GM12878 (cell line): ENCODE results near the gene DUS3L. TPM values are rescaled to one million over a fixed set of nuclear protein-coding genes. Genes with fewer than 3 reads are reported as not detected.

ENCODE experiments used
- ATAC-seq: fragments of 200-7000 bp; cut with Tn5 transposase; 3 replicates; pipeline ENCODE4 v1.9.1; 2020; ENCODE audit warnings: mild to moderate bottlenecking, moderate library complexity
- BruUV-seq: library from RNA; stranded (reverse); fragments of 400-500 nt; replicated peaks from 2 replicates; lab custom pipeline; 2021; lab: Mats Ljungman, UMichigan
- CTCF ChIA-PET: fragments of 300-600 bp; sonication (Branson Sonifier 250); formaldehyde crosslinking; extraction: SDS; loops from one replicate; lab custom pipeline; 2021; ENCODE audit warnings: inconsistent platforms; lab: Yijun Ruan, JAX
- POLR2A ChIA-PET: fragments of 350-600 bp; formaldehyde crosslinking; extraction: SDS; loops from one replicate; lab custom pipeline; 2021; ENCODE audit warnings: inconsistent platforms; lab: Charles Lee
- RAD21 ChIA-PET: fragments of 300-600 bp; sonication (Branson Sonifier 250); formaldehyde crosslinking; loops from one replicate; lab custom pipeline; 2023; ENCODE audit warnings: antibody characterized with exemption; ENCODE audit not compliant: unreplicated experiment; lab: Charles Lee
- SMC1A ChIA-PET: fragments of 300-600 bp; sonication (Branson Sonifier 250); formaldehyde crosslinking; loops from one replicate; lab custom pipeline; 2023; ENCODE audit not compliant: unreplicated experiment, uncharacterized antibody; lab: Charles Lee
- DNase-seq: peaks from one replicate; pipeline ENCODE4 v3.0.0-alpha.2; 2011; ENCODE audit warnings: low read depth, low spot score
- FAIRE-seq: peaks from 3 replicates; lab custom pipeline; 2011; peaks lifted over from hg19 to GRCh38; lab: Jason Lieb, UNC
- H2AFZ ChIP-seq: 2 replicates; pipeline ENCODE4 v1.6.0; 2011; ENCODE audit warnings: low read depth, low read length, control low read depth; ENCODE audit not compliant: control insufficient read depth
- H3K27ac ChIP-seq: 2 replicates; pipeline ENCODE4 v1.5.1; 2011; ENCODE audit warnings: control low read depth; ENCODE audit not compliant: control insufficient read depth, insufficient read depth
- H3K27me3 ChIP-seq, 2 experiments: replicated peaks in 1 of 2; 2 replicates each; pipeline versions ENCODE4 v1.6.0 to v1.6.1; 2011; ENCODE audit warnings: low read length in 1 of 2; ENCODE audit not compliant: control insufficient read depth in 2 of 2, insufficient read depth in 2 of 2
- H3K36me3 ChIP-seq, 2 experiments: 2 replicates each; pipeline ENCODE4 v1.5.1; 2011; ENCODE audit warnings: low read length in 1 of 2; ENCODE audit not compliant: control insufficient read depth in 2 of 2, insufficient read depth in 2 of 2
- H3K4me1 ChIP-seq: 2 replicates; pipeline ENCODE4 v1.6.1; 2011; ENCODE audit warnings: mild to moderate bottlenecking, low read length, moderate library complexity, mixed read lengths; ENCODE audit not compliant: control insufficient read depth, insufficient read depth
- H3K4me2 ChIP-seq: 2 replicates; pipeline ENCODE4 v1.6.0; 2011; ENCODE audit warnings: control low read depth; ENCODE audit not compliant: control insufficient read depth, insufficient read depth
- H3K4me3 ChIP-seq: fragments of 200-600 bp; sonication (generic); 2 replicates; pipeline ENCODE4 v1.5.1; 2016
- H3K79me2 ChIP-seq: 2 replicates; pipeline ENCODE4 v1.6.0; 2011; ENCODE audit warnings: low read length; ENCODE audit not compliant: control insufficient read depth, insufficient read depth
- H3K9ac ChIP-seq: 2 replicates; pipeline ENCODE4 v1.8.0; 2011; ENCODE audit warnings: low read length, control low read depth, mixed read lengths; ENCODE audit not compliant: control insufficient read depth, insufficient read depth
- H3K9me3 ChIP-seq: replicated peaks from 3 replicates; pipeline ENCODE4 v1.5.1; 2011; ENCODE audit warnings: mild to moderate bottlenecking, low read length; ENCODE audit not compliant: control insufficient read depth, insufficient read depth
- H4K20me1 ChIP-seq: 2 replicates; pipeline ENCODE4 v1.6.0; 2011; ENCODE audit not compliant: control insufficient read depth, insufficient read depth
- FOS ChIP-seq: IDR thresholded peaks from 3 replicates; pipeline ENCODE4 v1.6.1; 2011; ENCODE audit warnings: borderline replicate concordance; ENCODE audit not compliant: insufficient read length; ENCODE audit errors: extremely low read depth
- JUND ChIP-seq: IDR thresholded peaks from 2 replicates; pipeline ENCODE4 v1.6.1; 2012; ENCODE audit warnings: low read depth, mild to moderate bottlenecking, low read length, improper control_type of control experiment, moderate library complexity
- KLF5 ChIP-seq: fragments of 450-650 bp; IDR thresholded peaks from 2 replicates; pipeline ENCODE4 v1.6.1; 2014; ENCODE audit warnings: mild to moderate bottlenecking; ENCODE audit not compliant: partially characterized antibody
- MTA2 ChIP-seq: fragments of 450-650 bp; IDR thresholded peaks from 2 replicates; pipeline ENCODE4 v1.6.1; 2016; ENCODE audit warnings: low read depth, mild to moderate bottlenecking, moderate library complexity
- NR2C1 ChIP-seq: fragments of 450-650 bp; IDR thresholded peaks from 2 replicates; pipeline ENCODE4 v1.6.1; 2017; ENCODE audit warnings: antibody characterized with exemption, mild to moderate bottlenecking, moderate library complexity
- NR2F1 ChIP-seq: fragments of 450-650 bp; conservative IDR thresholded peaks from 2 replicates; pipeline ENCODE4 v1.6.1; 2017; ENCODE audit warnings: mild to moderate bottlenecking
- NRF1 ChIP-seq: conservative IDR thresholded peaks from 2 replicates; pipeline ENCODE4 v1.6.1; 2011; ENCODE audit warnings: mild to moderate bottlenecking, low read depth, low read length, improper control_type of control experiment
- PAX5 ChIP-seq: IDR thresholded peaks from 2 replicates; pipeline ENCODE4 v1.6.1; 2011; ENCODE audit warnings: low read depth, low read length, borderline replicate concordance
- RB1 ChIP-seq: fragments of 450-650 bp; formaldehyde crosslinking; IDR thresholded peaks from 2 replicates; pipeline ENCODE4 v1.6.1; 2017; ENCODE audit warnings: mild to moderate bottlenecking, borderline replicate concordance
- RBBP5 ChIP-seq: fragments of 200-600 bp; sonication (generic); conservative IDR thresholded peaks from 2 replicates; pipeline ENCODE4 v1.6.1; 2016
- RFX5 ChIP-seq: IDR thresholded peaks from 2 replicates; pipeline ENCODE4 v1.6.1; 2011; ENCODE audit warnings: low read depth, low read length, improper control_type of control experiment
- TARDBP ChIP-seq: IDR thresholded peaks from 2 replicates; pipeline ENCODE4 v1.6.1; 2016; ENCODE audit warnings: borderline replicate concordance
- TCF7 ChIP-seq: IDR thresholded peaks from 2 replicates; pipeline ENCODE4 v1.6.1; 2014; ENCODE audit warnings: antibody characterized with exemption, borderline replicate concordance
- WRNIP1 ChIP-seq: IDR thresholded peaks from 2 replicates; pipeline ENCODE4 v1.6.1; 2011; ENCODE audit warnings: low read depth, low read length, improper control_type of control experiment, borderline replicate concordance
- YBX1 ChIP-seq: fragments of 450-650 bp; IDR thresholded peaks from 2 replicates; pipeline ENCODE4 v1.6.1; 2016; ENCODE audit warnings: antibody characterized with exemption
- ZNF207 ChIP-seq: fragments of 450-650 bp; IDR thresholded peaks from 2 replicates; pipeline ENCODE4 v1.6.1; 2014; ENCODE audit warnings: antibody characterized with exemption, mild to moderate bottlenecking, borderline replicate concordance
- WGBS: methylation state at CpG from one replicate; pipeline ENCODE4 v1.1.6; 2016; ENCODE audit warnings: low lambda C conversion rate; ENCODE audit not compliant: insufficient replicate concordance, insufficient coverage; ENCODE audit errors: missing lambda C conversion rate; 5-methylcytosine and 5-hydroxymethylcytosine counted together
- in situ Hi-C: fragments of 300-500 bp; cut with MboI; formaldehyde crosslinking; loops from 9 replicates; pipeline ENCODE4 v1.14.3; 2018; ENCODE audit warnings: mixed read lengths
- intact Hi-C: fragments of 100-400 bp; cut with micrococcal nuclease; formaldehyde crosslinking; loops from one replicate; pipeline ENCODE4 v1.14.2; 2022; ENCODE audit not compliant: unreplicated experiment
- polyA plus RNA-seq, 11 experiments: library from polyadenylated mRNA; depleted of rRNA in 4 of 11; unstranded in 6 of 11; stranded (reverse) in 5 of 11; fragments of >200 nt; fragmentation: Nextera tagmentation in 4 of 11; fragmentation: Illumina TruSeq in 1 of 11; extraction: Ambion mirVana in 4 of 11; extraction: Trizol in 1 of 11; gene quantifications; 1 replicate in 1 of 11; 2 replicates in 10 of 11; pipeline versions ENCODE4 v1.2.1 to v1.2.3, GENCODE V29; 2011 to 2016; ENCODE audit warnings: inconsistent platforms in 2 of 11, missing spikeins in 2 of 11, low read depth in 1 of 11
- total RNA-seq, 4 experiments: library from RNA; depleted of rRNA in 3 of 4; stranded (reverse); fragments of >200 nt in 3 of 4; fragmentation: Illumina TruSeq in 1 of 4; extraction: Trizol in 1 of 4; gene quantifications; 2 replicates each; pipeline versions ENCODE4 v1.2.1 to v1.2.3, GENCODE V29; 2013 to 2021
- TF ChIP-seq, protein P1 (sequence below): fragments of 450-650 bp; formaldehyde crosslinking; IDR thresholded peaks from 2 replicates; pipeline ENCODE4 v1.4.0; 2020; ENCODE audit warnings: mild to moderate bottlenecking, moderate library complexity

The DUS3L gene
- total and polyA plus RNA-seq, 10 of the 15 experiments (the other 5 are each of a cell fraction or from before 2014, with no cell fraction given) = 0.64 to 47.6 (median 31.1) TPM

DNA sequence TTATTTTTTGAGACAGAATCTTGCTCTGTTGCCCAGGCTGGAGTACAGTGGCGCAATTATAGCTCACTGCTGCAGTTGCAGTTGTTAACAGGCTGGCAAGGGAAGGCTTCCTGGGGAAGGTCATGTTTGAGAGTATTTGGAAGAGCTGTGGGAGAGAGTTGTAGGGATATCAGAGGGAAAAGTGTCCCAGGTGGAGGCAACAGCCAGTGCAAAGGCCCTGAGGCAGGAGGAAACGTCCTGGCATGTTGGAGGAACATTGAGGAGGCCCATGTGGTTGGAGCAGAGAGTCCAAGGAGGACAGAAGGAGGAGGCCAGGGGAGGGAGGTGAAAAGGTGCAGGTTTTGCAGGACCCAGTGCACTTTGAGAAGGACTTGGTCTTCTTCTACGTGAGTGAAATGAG, 2.2 kb upstream of the DUS3L start:
- WGBS = 38% methylated on average over 3 of the region's 3 CpGs
- no peak overlapping the region for H3K9ac ChIP-seq
- peaks cover 3% of the 10 kb centered on the region; the same call in 1 of the 2 replicates for H3K4me1 ChIP-seq
- ChIA-PET SMC1A (no interaction called here), RAD21 (no interaction called here), POLR2A (no interaction called here), CTCF (interaction anchor here (0.9 to 2.8 kb wide), 4 partner anchors 11 to 245 kb away, joined by 4 to 24 read pairs (median 8); partner anchors contain the start of genes NRTN and RPL36)
- peaks cover 5% of the 10 kb centered on the region for H3K79me2 ChIP-seq
- H3K36me3 ChIP-seq = peaks cover 4 to 8% of the 10 kb centered on the region in 2 experiments; a peak in 3 of 4 replicates
- H3K4me2 ChIP-seq = no peak overlapping the region
- intact Hi-C loops (no loop called here), in situ Hi-C loops (no loop called here)
- no peak for ATAC-seq
- no peaks in the 10 kb centered on the region for H4K20me1 ChIP-seq
- H3K4me3 ChIP-seq = no peak overlapping the region
- no peak for DNase-seq
- no peak for TF ChIP-seq ZNF207
- TF ChIP-seq TCF7 = no peak
- TF ChIP-seq TARDBP = no peak
- TF ChIP-seq JUND = no peak
- TF ChIP-seq NR2F1 = no peak
- no peak for TF ChIP-seq NR2C1
- no peak for TF ChIP-seq RBBP5
- no peak for TF ChIP-seq NRF1
- FAIRE-seq = no peak
- H3K9me3 ChIP-seq = no peaks in the 10 kb centered on the region
- no peaks in the 10 kb centered on the region for H3K27me3 ChIP-seq
- H2AFZ ChIP-seq = no peak overlapping the region
- BruUV-seq = no TSS peak
- no peak overlapping the region for H3K27ac ChIP-seq

DNA sequence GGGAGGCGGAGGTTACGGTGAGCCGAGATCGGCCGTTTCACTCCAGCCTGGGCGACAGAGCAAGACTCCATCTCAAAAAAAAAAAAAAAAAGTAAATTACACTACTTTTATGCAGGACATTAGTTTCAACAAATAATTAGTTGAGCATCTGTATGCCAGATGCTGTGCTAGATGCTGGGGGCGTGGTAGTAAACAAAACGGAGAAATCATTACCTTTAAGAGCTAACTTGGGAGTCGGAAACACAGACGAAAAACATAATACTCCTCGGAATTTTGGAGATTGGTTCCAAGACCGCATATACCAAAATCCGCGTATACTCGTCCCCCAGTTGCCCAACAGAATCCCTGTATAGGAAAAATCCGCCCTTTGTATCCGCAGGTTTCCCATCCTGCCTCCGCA, 1.3 kb upstream of the DUS3L start:
- H3K79me2 ChIP-seq = peaks cover 5% of the 10 kb centered on the region
- TF ChIP-seq YBX1 (no peak), WRNIP1 (no peak), MTA2 (no peak), RFX5 (no peak), KLF5 (no peak), RB1 (no peak), PAX5 (no peak), ZNF207 (no peak), FOS (no peak)
- TF ChIP-seq, protein P1, sequence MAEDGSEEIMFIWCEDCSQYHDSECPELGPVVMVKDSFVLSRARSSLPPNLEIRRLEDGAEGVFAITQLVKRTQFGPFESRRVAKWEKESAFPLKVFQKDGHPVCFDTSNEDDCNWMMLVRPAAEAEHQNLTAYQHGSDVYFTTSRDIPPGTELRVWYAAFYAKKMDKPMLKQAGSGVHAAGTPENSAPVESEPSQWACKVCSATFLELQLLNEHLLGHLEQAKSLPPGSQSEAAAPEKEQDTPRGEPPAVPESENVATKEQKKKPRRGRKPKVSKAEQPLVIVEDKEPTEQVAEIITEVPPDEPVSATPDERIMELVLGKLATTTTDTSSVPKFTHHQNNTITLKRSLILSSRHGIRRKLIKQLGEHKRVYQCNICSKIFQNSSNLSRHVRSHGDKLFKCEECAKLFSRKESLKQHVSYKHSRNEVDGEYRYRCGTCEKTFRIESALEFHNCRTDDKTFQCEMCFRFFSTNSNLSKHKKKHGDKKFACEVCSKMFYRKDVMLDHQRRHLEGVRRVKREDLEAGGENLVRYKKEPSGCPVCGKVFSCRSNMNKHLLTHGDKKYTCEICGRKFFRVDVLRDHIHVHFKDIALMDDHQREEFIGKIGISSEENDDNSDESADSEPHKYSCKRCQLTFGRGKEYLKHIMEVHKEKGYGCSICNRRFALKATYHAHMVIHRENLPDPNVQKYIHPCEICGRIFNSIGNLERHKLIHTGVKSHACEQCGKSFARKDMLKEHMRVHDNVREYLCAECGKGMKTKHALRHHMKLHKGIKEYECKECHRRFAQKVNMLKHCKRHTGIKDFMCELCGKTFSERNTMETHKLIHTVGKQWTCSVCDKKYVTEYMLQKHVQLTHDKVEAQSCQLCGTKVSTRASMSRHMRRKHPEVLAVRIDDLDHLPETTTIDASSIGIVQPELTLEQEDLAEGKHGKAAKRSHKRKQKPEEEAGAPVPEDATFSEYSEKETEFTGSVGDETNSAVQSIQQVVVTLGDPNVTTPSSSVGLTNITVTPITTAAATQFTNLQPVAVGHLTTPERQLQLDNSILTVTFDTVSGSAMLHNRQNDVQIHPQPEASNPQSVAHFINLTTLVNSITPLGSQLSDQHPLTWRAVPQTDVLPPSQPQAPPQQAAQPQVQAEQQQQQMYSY = no peak

More for the DNA sequence above, 1.3 kb upstream of the DUS3L start:
- POLR2A ChIA-PET = interaction anchor here (0.6 kb wide), 1 partner anchor 8 kb away, joined by 4 read pairs; no protein-coding TSS in a partner anchor
- Histone ChIP-seq H4K20me1 (no peaks in the 10 kb centered on the region), H3K4me2 (no peak overlapping the region), H3K27ac (no peak overlapping the region), H3K27me3 (no peaks in the 10 kb centered on the region), H2AFZ (no peak overlapping the region), H3K36me3 (peaks cover 4 to 12% of the 10 kb centered on the region in 2 experiments; a peak in 3 of 4 replicates), H3K4me3 (no peak overlapping the region), H3K9me3 (no peaks in the 10 kb centered on the region), H3K4me1 (peaks cover 3% of the 10 kb centered on the region; the same call in 1 of the 2 replicates), H3K9ac (no peak overlapping the region)
- WGBS = 80% methylated on average over 12 of the region's 18 CpGs
- BruUV-seq = no TSS peak
- in situ Hi-C loops = no loop called here
- DNase-seq (no peak), ATAC-seq (no peak), FAIRE-seq (no peak)
- SMC1A ChIA-PET = no interaction called here
- RAD21 ChIA-PET = no interaction called here
- intact Hi-C loops = no loop called here
- CTCF ChIA-PET = interaction anchor here (2.1 to 3.6 kb wide), 2 partner anchors 12 to 18 kb away, joined by 7 to 25 read pairs; partner anchors contain the start of gene NRTN
